WTC11 (cell line): Measurements from ENCODE around the gene SLC39A13. TPM values are rescaled to one million over a fixed set of nuclear protein-coding genes. Genes with fewer than 3 reads are reported as not detected.

Experiments used
- ATAC-seq: fragments of 200-7000 bp; cut with Tn5 transposase; 2 replicates; pipeline ENCODE4 v1.10.0; 2021; ENCODE audit warnings: mild to moderate bottlenecking, moderate library complexity
- CTCF ChIA-PET: fragments of 300-600 bp; sonication (Branson Sonifier 250); formaldehyde crosslinking; loops from one replicate; lab custom pipeline; 2021; ENCODE audit warnings: antibody characterized with exemption; lab: Charles Lee
- POLR2A ChIA-PET: fragments of 350-600 bp; sonication (Branson Sonifier 250); formaldehyde crosslinking; loops from one replicate; lab custom pipeline; 2021; ENCODE audit warnings: antibody characterized with exemption; lab: Charles Lee
- DNase-seq: peaks from one replicate; pipeline ENCODE4 v3.0.0; 2021; ENCODE audit warnings: low spot score
- H3K27ac Mint-ChIP-seq: 2 replicates; pipeline ENCODE4 v1.8.0; 2021; ENCODE audit warnings: mixed read lengths
- H3K27me3 Mint-ChIP-seq: 2 replicates; pipeline ENCODE4 v1.8.0; 2021; ENCODE audit warnings: low read depth, mild to moderate bottlenecking, moderate library complexity, mixed read lengths
- H3K36me3 Mint-ChIP-seq: 2 replicates; pipeline ENCODE4 v1.8.0; 2021; ENCODE audit warnings: mixed read lengths
- H3K4me1 Mint-ChIP-seq: 2 replicates; pipeline ENCODE4 v1.8.0; 2022; ENCODE audit warnings: mixed read lengths
- H3K4me3 Mint-ChIP-seq: 2 replicates; pipeline ENCODE4 v1.8.0; 2021; ENCODE audit warnings: mild to moderate bottlenecking, moderate library complexity, mixed read lengths
- H3K9me3 Mint-ChIP-seq: 2 replicates; pipeline ENCODE4 v1.8.0; 2021; ENCODE audit warnings: mixed read lengths
- ATF2 ChIP-seq: sonication (generic); formaldehyde crosslinking; IDR thresholded peaks from 2 replicates; pipeline ENCODE4 v1.8.1; 2022; ENCODE audit warnings: low read depth, missing genetic modification reagents, borderline replicate concordance
- ELF4 ChIP-seq: sonication (generic); formaldehyde crosslinking; IDR thresholded peaks from 2 replicates; pipeline ENCODE4 v1.8.1; 2022; ENCODE audit warnings: low read depth, mild to moderate bottlenecking, moderate library complexity, missing genetic modification reagents
- ESRRA ChIP-seq: sonication (generic); formaldehyde crosslinking; IDR thresholded peaks from 2 replicates; pipeline ENCODE4 v1.8.1; 2022; ENCODE audit warnings: mild to moderate bottlenecking, missing genetic modification reagents, borderline replicate concordance
- FOXK1 ChIP-seq: sonication (generic); formaldehyde crosslinking; IDR thresholded peaks from 2 replicates; pipeline ENCODE4 v1.8.0; 2022; ENCODE audit warnings: mild to moderate bottlenecking, moderate library complexity, missing genetic modification reagents
- FOXP1 ChIP-seq: sonication (generic); formaldehyde crosslinking; IDR thresholded peaks from 2 replicates; pipeline ENCODE4 v1.8.0; 2022; ENCODE audit warnings: missing genetic modification reagents, mild to moderate bottlenecking, moderate library complexity, borderline replicate concordance
- HMGXB4 ChIP-seq: sonication (generic); formaldehyde crosslinking; IDR thresholded peaks from 2 replicates; pipeline ENCODE4 v1.8.1; 2023; ENCODE audit warnings: mild to moderate bottlenecking, moderate library complexity, missing genetic modification reagents
- MAX ChIP-seq: sonication (generic); formaldehyde crosslinking; IDR thresholded peaks from 2 replicates; pipeline ENCODE4 v1.8.0; 2022; ENCODE audit warnings: mild to moderate bottlenecking, missing genetic modification reagents
- MYBL2 ChIP-seq: sonication (generic); formaldehyde crosslinking; IDR thresholded peaks from 2 replicates; pipeline ENCODE4 v1.8.1; 2023; ENCODE audit warnings: mild to moderate bottlenecking, moderate library complexity, missing genetic modification reagents
- NFYB ChIP-seq: sonication (generic); formaldehyde crosslinking; conservative IDR thresholded peaks from 2 replicates; pipeline ENCODE4 v1.8.0; 2022; ENCODE audit warnings: low read depth, missing genetic modification reagents
- NR3C1 ChIP-seq: sonication (generic); formaldehyde crosslinking; conservative IDR thresholded peaks from 2 replicates; pipeline ENCODE4 v1.8.1; 2023; ENCODE audit warnings: low read depth, mild to moderate bottlenecking, missing genetic modification reagents
- OVOL2 ChIP-seq: fragments of 250-450 bp; sonication (Bioruptor Pico); IDR thresholded peaks from 2 replicates; pipeline ENCODE4 v1.9.0; 2021; ENCODE audit warnings: mild to moderate bottlenecking, borderline replicate concordance
- RELA ChIP-seq: sonication (generic); formaldehyde crosslinking; IDR thresholded peaks from 2 replicates; pipeline ENCODE4 v1.8.1; 2022; ENCODE audit warnings: missing genetic modification reagents, mild to moderate bottlenecking, borderline replicate concordance
- SMAD3 ChIP-seq: sonication (generic); formaldehyde crosslinking; IDR thresholded peaks from 2 replicates; pipeline ENCODE4 v1.8.0; 2022; ENCODE audit warnings: missing genetic modification reagents, mild to moderate bottlenecking, borderline replicate concordance
- SMAD4 ChIP-seq: sonication (generic); formaldehyde crosslinking; IDR thresholded peaks from 2 replicates; pipeline ENCODE4 v1.8.0; 2022; ENCODE audit warnings: mild to moderate bottlenecking, missing genetic modification reagents
- SOX15 ChIP-seq: fragments of 250-450 bp; sonication (Bioruptor Pico); IDR thresholded peaks from 2 replicates; pipeline ENCODE4 v1.9.0; 2021; ENCODE audit warnings: mild to moderate bottlenecking
- TCF7 ChIP-seq: sonication (generic); formaldehyde crosslinking; IDR thresholded peaks from 2 replicates; pipeline ENCODE4 v1.8.0; 2022; ENCODE audit warnings: mild to moderate bottlenecking, low read depth, missing genetic modification reagents, moderate library complexity
- TEAD1 ChIP-seq: sonication (generic); formaldehyde crosslinking; IDR thresholded peaks from 2 replicates; pipeline ENCODE4 v1.8.0; 2022; ENCODE audit warnings: mild to moderate bottlenecking, missing genetic modification reagents
- USF1 ChIP-seq: sonication (generic); formaldehyde crosslinking; IDR thresholded peaks from 2 replicates; pipeline ENCODE4 v1.8.0; 2022; ENCODE audit warnings: mild to moderate bottlenecking, missing genetic modification reagents
- USF2 ChIP-seq: sonication (generic); formaldehyde crosslinking; IDR thresholded peaks from 2 replicates; pipeline ENCODE4 v1.8.1; 2023; ENCODE audit warnings: mild to moderate bottlenecking, missing genetic modification reagents, moderate library complexity
- ZMAT4 ChIP-seq: fragments of 250-450 bp; sonication (Bioruptor Pico); IDR thresholded peaks from 2 replicates; pipeline ENCODE4 v1.9.0; 2021; ENCODE audit warnings: mild to moderate bottlenecking
- ZNF121 ChIP-seq: sonication (generic); formaldehyde crosslinking; IDR thresholded peaks from 2 replicates; pipeline ENCODE4 v1.8.0; 2023; ENCODE audit warnings: missing genetic modification reagents
- ZNF219 ChIP-seq: sonication (generic); formaldehyde crosslinking; IDR thresholded peaks from 2 replicates; pipeline ENCODE4 v1.8.0; 2023; ENCODE audit warnings: missing genetic modification reagents, mild to moderate bottlenecking, borderline replicate concordance
- ZNF425 ChIP-seq: fragments of 250-450 bp; sonication (Bioruptor Pico); conservative IDR thresholded peaks from 2 replicates; pipeline ENCODE4 v1.9.0; 2021; ENCODE audit warnings: mild to moderate bottlenecking
- ZNF512 ChIP-seq: sonication (generic); formaldehyde crosslinking; IDR thresholded peaks from 2 replicates; pipeline ENCODE4 v1.8.1; 2022; ENCODE audit warnings: missing genetic modification reagents, borderline replicate concordance
- total RNA-seq: library from RNA; stranded (reverse); gene quantifications from 3 replicates; pipeline ENCODE4 v1.2.3, GENCODE V29; 2021

The SLC39A13 gene
- total RNA-seq, 1 experiment from 2014 or later, result 38.2 TPM

GRCh38 chr11:47366020-47366490 is 42.3 kb upstream of the SLC39A13 start:
- H3K9me3 Mint-ChIP-seq, result no peaks in the 10 kb centered on the region
- ChIA-PET CTCF (no interaction called here), POLR2A (no interaction called here)
- H3K27me3 Mint-ChIP-seq, result no peaks in the 10 kb centered on the region; the same call in 1 of the 2 replicates
- no peak overlapping the region for H3K27ac Mint-ChIP-seq
- no peak overlapping the region for H3K4me3 Mint-ChIP-seq
- TF ChIP-seq ZNF512 (CRISPR knock-in tag) (no peak), TEAD1 (CRISPR knock-in tag) (no peak), FOXK1 (no peak), MYBL2 (CRISPR knock-in tag) (no peak), SOX15 (CRISPR knock-in tag) (no peak), NFYB (CRISPR knock-in tag) (no peak), ZNF425 (CRISPR knock-in tag) (no peak), NR3C1 (CRISPR knock-in tag) (no peak), SMAD4 (CRISPR knock-in tag) (no peak), ATF2 (CRISPR knock-in tag) (no peak), USF1 (CRISPR knock-in tag) (no peak), USF2 (CRISPR knock-in tag) (no peak)
- H3K36me3 Mint-ChIP-seq, result no peaks in the 10 kb centered on the region
- H3K4me1 Mint-ChIP-seq, result no peaks in the 10 kb centered on the region
- DNase-seq (no peak), ATAC-seq (no peak)

- Mint-ChIP-seq H3K4me3 (no peak overlapping the region), H3K27ac (no peak overlapping the region), H3K36me3 (no peaks in the 10 kb centered on the region), H3K4me1 (no peaks in the 10 kb centered on the region), H3K27me3 (no peaks in the 10 kb centered on the region; the same call in 1 of the 2 replicates), H3K9me3 (no peaks in the 10 kb centered on the region)
- ChIA-PET POLR2A (no interaction called here), CTCF (interaction anchor here (0.6 to 1.8 kb wide), 2 partner anchors 15 to 38 kb away, joined by 3 to 5 read pairs; no protein-coding TSS in a partner anchor)
- ATAC-seq, result no peak
- DNase-seq, result no peak
- TF ChIP-seq SOX15 (CRISPR knock-in tag) (no peak), NFYB (CRISPR knock-in tag) (no peak), NR3C1 (CRISPR knock-in tag) (no peak), SMAD3 (CRISPR knock-in tag) (no peak), RELA (CRISPR knock-in tag) (no peak), MAX (CRISPR knock-in tag) (no peak), ESRRA (CRISPR knock-in tag) (no peak), HMGXB4 (CRISPR knock-in tag) (no peak), MYBL2 (CRISPR knock-in tag) (no peak), ZNF219 (no peak), ZMAT4 (CRISPR knock-in tag) (no peak), ELF4 (CRISPR knock-in tag) (no peak), ZNF121 (CRISPR knock-in tag) (no peak), TCF7 (CRISPR knock-in tag) (no peak), OVOL2 (CRISPR knock-in tag) (no peak), FOXP1 (CRISPR knock-in tag) (no peak)
These were observed 38.7 kb upstream of the SLC39A13 start for GRCh38 chr11:47369676-47370075.
